Stimulated activated CD4-positive, alpha-beta T cell treated with anti-CD3 and anti-CD28 coated beads, Interleukin-12 subunit alpha, Interleukin-12 subunit beta, amount 100 ng/mL, for 24 hours (primary cell): ENCODE measurements around the gene NCL.
"Not testable (repeated sequence)": the region's sequence is repeated elsewhere in the genome, so short reads cannot be mapped to it uniquely, and the experiment has no call there.

ENCODE experiments used
- DNase-seq, 2 experiments: peaks; one replicate each; pipeline ENCODE4 v3.0.0-alpha.2; 2020; ENCODE audit warnings: low read depth in 2 of 2

The NCL gene

GRCh38 chr2:231430437-231430836 lies 33.8 kb downstream of the NCL start:
- DNase-seq, result not testable (repeated sequence)

- DNase-seq, result no peak
Observed at GRCh38 chr2:231429901-231430300, 34.4 kb downstream of the NCL start.

- no peak for DNase-seq
Observed at GRCh38 chr2:231429152-231429551, 35.1 kb downstream of the NCL start.

- DNase-seq, result no peak
Observed at GRCh38 chr2:231427116-231427515, 37.2 kb downstream of the NCL start.

- no peak for DNase-seq
Observed at GRCh38 chr2:231425811-231426703, 38.2 kb downstream of the NCL start.

- no peak for DNase-seq
Observed at GRCh38 chr2:231425291-231425810, 38.9 kb downstream of the NCL start.

- no peak for DNase-seq
Observed at GRCh38 chr2:231423176-231423575, 41.1 kb downstream of the NCL start.

GRCh38 chr2:231422056-231422455 lies 42.2 kb downstream of the NCL start:
- DNase-seq, result no peak

- DNase-seq, result no peak
Observed at GRCh38 chr2:231421051-231421580, 43.2 kb downstream of the NCL start.

- DNase-seq, result no peak
Observed at GRCh38 chr2:231418820-231419640, 45.3 kb downstream of the NCL start.

GRCh38 chr2:231415029-231415428 lies 49.3 kb downstream of the NCL start:
- no peak for DNase-seq

- DNase-seq, result no peak
Observed at GRCh38 chr2:231413921-231414476, 50.3 kb downstream of the NCL start.

GRCh38 chr2:231413456-231413855 lies 50.8 kb downstream of the NCL start:
- DNase-seq, result no peak

GRCh38 chr2:231412618-231412963 lies 51.7 kb downstream of the NCL start:
- no peak for DNase-seq

GRCh38 chr2:231411831-231412617 lies 52.3 kb downstream of the NCL start:
- DNase-seq, result peak; percentile 55 to 72

- DNase-seq, result no peak
Observed at GRCh38 chr2:231411237-231411636, 53.0 kb downstream of the NCL start.

- DNase-seq, result no peak
Observed at GRCh38 chr2:231410293-231411004, 53.8 kb downstream of the NCL start.

- DNase-seq, result no peak
Observed at GRCh38 chr2:231409776-231410175, 54.5 kb downstream of the NCL start.

- DNase-seq, result not testable (repeated sequence)
Observed at GRCh38 chr2:231408304-231408703, 56.0 kb downstream of the NCL start.

- not testable (repeated sequence) for DNase-seq
Observed at GRCh38 chr2:231407686-231408085, 56.6 kb downstream of the NCL start.
